Trophoblast cell (in vitro differentiated cells and primary cell): ENCODE data around the gene SPACA6.

ENCODE experiments used
- DNase-seq, 2 donors: peaks; one replicate each; pipeline ENCODE4 v3.0.0-alpha.2; 2016
- H2AFZ ChIP-seq: 2 replicates; pipeline ENCODE4 v1.6.1; 2013; ENCODE audit warnings: low read length, moderate library complexity, mild to moderate bottlenecking; ENCODE audit not compliant: insufficient read depth, poor library complexity
- H2AK5ac ChIP-seq: 2 replicates; pipeline ENCODE4 v1.6.1; 2013; ENCODE audit warnings: mild to moderate bottlenecking, low read length
- H2BK120ac ChIP-seq: 2 replicates; pipeline ENCODE4 v1.6.1; 2013; ENCODE audit warnings: low read length, mild to moderate bottlenecking, moderate library complexity; ENCODE audit not compliant: insufficient read depth, poor library complexity
- H2BK12ac ChIP-seq: 2 replicates; pipeline ENCODE4 v1.6.1; 2013; ENCODE audit warnings: mild to moderate bottlenecking, low read length, moderate library complexity
- H2BK5ac ChIP-seq: 2 replicates; pipeline ENCODE4 v1.6.1; 2013; ENCODE audit warnings: low read length, low read depth, moderate library complexity, mild to moderate bottlenecking; ENCODE audit not compliant: poor library complexity
- H3K14ac ChIP-seq: 2 replicates; pipeline ENCODE4 v1.6.1; 2013; ENCODE audit warnings: mild to moderate bottlenecking, low read length
- H3K18ac ChIP-seq: 2 replicates; pipeline ENCODE4 v1.6.1; 2013; ENCODE audit warnings: mild to moderate bottlenecking, low read length
- H3K23ac ChIP-seq: 2 replicates; pipeline ENCODE4 v1.6.1; 2013; ENCODE audit warnings: low read length
- H3K27ac ChIP-seq: 2 replicates; pipeline ENCODE4 v1.5.1; 2013; ENCODE audit warnings: low read depth, mild to moderate bottlenecking, inconsistent platforms, low read length, moderate library complexity
- H3K27me3 ChIP-seq: 2 replicates; pipeline ENCODE4 v1.6.1; 2013; ENCODE audit warnings: inconsistent platforms, mild to moderate bottlenecking, low read length, moderate library complexity; ENCODE audit not compliant: insufficient read depth
- H3K36me3 ChIP-seq, 2 experiments: 1 replicate in 1 of 2; 2 replicates in 1 of 2; pipeline ENCODE4 v1.6.1; 2013; ENCODE audit warnings: low read length in 2 of 2, mild to moderate bottlenecking in 2 of 2, moderate library complexity in 1 of 2; ENCODE audit not compliant: insufficient read depth in 2 of 2, control insufficient read depth in 1 of 2
- H3K4ac ChIP-seq: 2 replicates; pipeline ENCODE4 v1.6.1; 2013; ENCODE audit warnings: low read depth, mild to moderate bottlenecking, low read length, moderate library complexity
- H3K4me1 ChIP-seq, 2 experiments: 1 replicate in 1 of 2; 2 replicates in 1 of 2; pipeline ENCODE4 v1.6.1; 2013; ENCODE audit warnings: low read length in 2 of 2, mild to moderate bottlenecking in 2 of 2, moderate library complexity in 1 of 2; ENCODE audit not compliant: insufficient read depth in 2 of 2, control insufficient read depth in 1 of 2
- H3K4me2 ChIP-seq: 2 replicates; pipeline ENCODE4 v1.6.1; 2013; ENCODE audit warnings: inconsistent platforms, mild to moderate bottlenecking, low read length, moderate library complexity
- H3K4me3 ChIP-seq: 2 replicates; pipeline ENCODE4 v1.5.1; 2013; ENCODE audit warnings: mild to moderate bottlenecking, low read depth, low read length, inconsistent platforms
- H3K79me1 ChIP-seq: one replicate; pipeline ENCODE4 v1.6.1; 2013; ENCODE audit warnings: low read length
- H3K79me2 ChIP-seq: 2 replicates; pipeline ENCODE4 v1.6.1; 2013; ENCODE audit warnings: low read length, mild to moderate bottlenecking; ENCODE audit not compliant: control insufficient read depth, insufficient read depth, poor library complexity
- H3K9ac ChIP-seq: 2 replicates; pipeline ENCODE4 v1.6.1; 2013; ENCODE audit warnings: mild to moderate bottlenecking, low read length
- H3K9me3 ChIP-seq: 2 replicates; pipeline ENCODE4 v1.6.1; 2013; ENCODE audit warnings: low read depth, mild to moderate bottlenecking, control low read depth, inconsistent platforms, low read length; ENCODE audit not compliant: insufficient read depth
- H4K12ac ChIP-seq: 2 replicates; pipeline ENCODE4 v1.6.1; 2013; ENCODE audit warnings: low read depth, mild to moderate bottlenecking, low read length, moderate library complexity
- H4K8ac ChIP-seq: 2 replicates; pipeline ENCODE4 v1.6.1; 2013; ENCODE audit warnings: low read depth, mild to moderate bottlenecking, low read length, moderate library complexity
- H4K91ac ChIP-seq: one replicate; pipeline ENCODE4 v1.6.1; 2013; ENCODE audit warnings: low read depth, mild to moderate bottlenecking, low read length, moderate library complexity
- WGBS: extraction: QIAGEN DNeasy Blood & Tissue Kit; methylation state at CpG from one replicate; pipeline ENCODE4 v1.1.7; 2013; ENCODE audit warnings: missing lambda C conversion rate; ENCODE audit not compliant: insufficient read length, insufficient coverage; ENCODE audit errors: extremely low coverage; 5-methylcytosine and 5-hydroxymethylcytosine counted together

The SPACA6 gene

DNA sequence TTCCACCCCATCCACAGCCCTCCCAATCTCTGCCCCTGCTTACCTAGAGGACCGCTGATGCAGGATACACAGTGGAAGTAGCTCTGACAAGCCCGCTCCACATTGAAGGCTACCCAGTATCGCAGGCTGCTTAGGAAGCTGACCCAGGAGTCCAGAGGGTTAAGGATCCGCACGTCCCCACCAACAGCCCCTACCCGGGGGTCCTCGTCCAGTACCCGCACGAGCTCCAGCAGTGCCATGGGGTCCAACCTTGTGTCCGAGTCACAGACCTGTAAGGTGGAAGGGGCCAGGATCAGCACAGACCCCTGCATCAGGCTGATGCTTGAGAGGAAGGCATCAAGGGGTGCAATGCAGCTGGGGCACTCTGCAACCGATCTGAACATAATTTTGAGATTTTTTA is 23.8 kb downstream of the SPACA6 start:
- Histone ChIP-seq H4K12ac (no peak overlapping the region), H3K27ac (no peak overlapping the region), H2BK120ac (no peak overlapping the region), H3K36me3 (no peaks in the 10 kb centered on the region), H3K4me1 (peaks cover 7% of the 10 kb centered on the region in 2 experiments), H3K9me3 (peaks cover 4% of the 10 kb centered on the region), H3K14ac (no peak overlapping the region), H3K27me3 (peaks cover 11% of the 10 kb centered on the region), H4K8ac (no peak overlapping the region), H3K23ac (no peak overlapping the region), H2BK12ac (no peak overlapping the region), H3K4ac (no peak overlapping the region), H3K79me1 (no peaks in the 10 kb centered on the region), H3K79me2 (no peaks in the 10 kb centered on the region), H2BK5ac (no peak overlapping the region), H3K4me3 (no peak overlapping the region), H4K91ac (no peak overlapping the region), H3K4me2 (no peak overlapping the region), H2AFZ (no peak overlapping the region), H3K9ac (no peak overlapping the region), H2AK5ac (no peak overlapping the region), H3K18ac (no peak overlapping the region)
- no CpG with 5 or more reads among the region's 11 CpGs for WGBS
- DNase-seq: no peak

GRCh38 chr19:51719251-51719988 is 26.3 kb downstream of the SPACA6 start:
- Histone ChIP-seq H4K8ac (no peak overlapping the region), H3K9me3 (peaks cover 4% of the 10 kb centered on the region), H3K18ac (no peak overlapping the region), H3K79me1 (no peaks in the 10 kb centered on the region), H2BK12ac (no peak overlapping the region), H2BK5ac (no peak overlapping the region), H3K14ac (no peak overlapping the region), H3K23ac (no peak overlapping the region), H3K4ac (no peak overlapping the region), H3K4me2 (peak overlapping the region; percentile 54), H2AK5ac (no peak overlapping the region), H4K12ac (peak overlapping the region; percentile 12), H2AFZ (peak overlapping the region; percentile 62), H3K79me2 (no peaks in the 10 kb centered on the region), H3K27me3 (peaks cover 11% of the 10 kb centered on the region), H3K4me3 (peak overlapping the region; percentile 21), H3K36me3 (no peaks in the 10 kb centered on the region), H3K4me1 (peaks cover 7% of the 10 kb centered on the region in 2 experiments), H3K27ac (no peak overlapping the region), H2BK120ac (no peak overlapping the region), H3K9ac (no peak overlapping the region), H4K91ac (no peak overlapping the region)
- DNase-seq: peak in 1 of 2 donors; percentile 25
- no CpG with 5 or more reads among the region's 83 CpGs for WGBS

DNA sequence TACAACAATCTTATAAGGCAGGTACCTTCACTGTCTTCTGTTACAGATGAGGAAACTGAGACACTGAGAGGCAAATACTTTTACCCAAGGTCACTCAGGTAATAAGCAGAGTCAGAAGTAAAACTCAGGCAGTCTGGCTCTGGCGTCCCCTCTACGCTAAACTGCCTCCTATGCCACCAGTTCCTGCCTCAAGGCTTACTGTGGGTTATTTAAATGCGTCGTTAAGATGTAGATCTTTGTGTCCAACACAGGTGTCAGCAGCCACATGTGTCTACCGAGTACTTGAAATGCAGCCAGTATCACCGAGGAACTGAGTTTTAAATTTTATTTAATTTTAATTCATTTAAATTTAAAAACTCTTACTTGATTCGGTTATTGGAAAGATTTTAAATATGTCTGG is 28.8 kb downstream of the SPACA6 start:
- Histone ChIP-seq H4K12ac (no peak overlapping the region), H3K79me1 (no peaks in the 10 kb centered on the region), H3K9me3 (peaks cover 4% of the 10 kb centered on the region), H3K18ac (no peak overlapping the region), H3K9ac (no peak overlapping the region), H3K4me2 (no peak overlapping the region), H4K91ac (no peak overlapping the region), H3K36me3 (no peaks in the 10 kb centered on the region), H3K4me3 (no peak overlapping the region), H3K4me1 (peaks cover 7% of the 10 kb centered on the region in 2 experiments), H3K4ac (no peak overlapping the region), H3K27me3 (peaks cover 11% of the 10 kb centered on the region), H3K14ac (no peak overlapping the region), H2BK120ac (no peak overlapping the region), H3K27ac (no peak overlapping the region), H3K23ac (no peak overlapping the region), H2AK5ac (no peak overlapping the region), H3K79me2 (no peaks in the 10 kb centered on the region), H2BK5ac (no peak overlapping the region), H2BK12ac (no peak overlapping the region), H2AFZ (no peak overlapping the region), H4K8ac (no peak overlapping the region)
- WGBS: no CpG with 5 or more reads among the region's 7 CpGs
- no peak for DNase-seq

DNA sequence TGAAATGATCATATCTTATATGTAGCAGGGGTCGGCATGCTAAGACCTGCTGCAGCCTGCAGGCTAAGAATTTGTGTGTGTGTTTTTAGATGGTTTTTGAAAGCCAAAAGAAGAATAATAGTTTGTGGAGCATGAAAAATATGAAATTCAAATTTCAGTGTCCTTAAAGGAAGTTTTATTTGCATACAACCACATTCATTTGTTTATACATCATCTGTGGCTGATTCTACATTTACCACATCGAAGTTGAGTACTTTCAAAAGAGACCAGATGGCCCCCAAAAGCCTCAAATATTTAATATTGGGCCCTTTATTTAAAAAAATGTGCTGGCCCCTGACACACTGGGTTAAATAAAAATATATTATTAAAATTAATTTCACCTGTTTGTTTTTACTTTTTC is 29.4 kb downstream of the SPACA6 start:
- Histone ChIP-seq H3K4ac (no peak overlapping the region), H3K18ac (no peak overlapping the region), H3K36me3 (no peaks in the 10 kb centered on the region), H3K4me2 (no peak overlapping the region), H2BK12ac (no peak overlapping the region), H3K79me1 (no peaks in the 10 kb centered on the region), H2BK120ac (no peak overlapping the region), H2BK5ac (no peak overlapping the region), H4K12ac (no peak overlapping the region), H2AFZ (no peak overlapping the region), H4K8ac (no peak overlapping the region), H3K9ac (no peak overlapping the region), H3K9me3 (peaks cover 4% of the 10 kb centered on the region), H3K4me3 (no peak overlapping the region), H3K4me1 (peaks cover 7% of the 10 kb centered on the region in 2 experiments), H3K79me2 (no peaks in the 10 kb centered on the region), H2AK5ac (no peak overlapping the region), H3K27ac (no peak overlapping the region), H4K91ac (no peak overlapping the region), H3K14ac (no peak overlapping the region), H3K23ac (no peak overlapping the region), H3K27me3 (peaks cover 11% of the 10 kb centered on the region)
- DNase-seq: no peak
- no CpG with 5 or more reads among the region's 2 CpGs for WGBS
